HepG2 (cell line): ENCODE measurements around the gene MLST8. TPM values are rescaled to one million over a fixed set of nuclear protein-coding genes. Genes with fewer than 3 reads are reported as not detected.

Experiments
- CENPX ChIP-seq: sonication (generic); formaldehyde crosslinking; IDR thresholded peaks from 2 replicates; pipeline ENCODE4 v1.9.0; 2021; ENCODE audit warnings: mild to moderate bottlenecking, missing genetic modification reagents, moderate library complexity
- DBP ChIP-seq: sonication (generic); formaldehyde crosslinking; IDR thresholded peaks from 2 replicates; pipeline ENCODE4 v1.4.0; 2020; ENCODE audit warnings: missing genetic modification reagents; ENCODE audit errors: not compliant biosample characterization
- ETV5 ChIP-seq: IDR thresholded peaks from 2 replicates; pipeline ENCODE4 v1.6.1; 2018; ENCODE audit warnings: missing biosample characterization, missing genetic modification reagents, inconsistent platforms, borderline replicate concordance
- GFI1 ChIP-seq: sonication (generic); formaldehyde crosslinking; IDR thresholded peaks from 2 replicates; pipeline ENCODE4 v1.5.0; 2020; ENCODE audit warnings: missing genetic modification reagents, mild to moderate bottlenecking, borderline replicate concordance
- GTF2F1 ChIP-seq: fragments of 150-350 bp; IDR thresholded peaks from 2 replicates; pipeline ENCODE4 v1.6.1; 2014; ENCODE audit warnings: low read length
- KDM1A ChIP-seq: IDR thresholded peaks from 2 replicates; pipeline ENCODE4 v1.6.1; 2016; ENCODE audit warnings: missing compliant biosample characterization
- KLF16 ChIP-seq, 2 experiments: sonication (generic) in 1 of 2; formaldehyde crosslinking in 1 of 2; IDR thresholded peaks; 2 replicates each; pipeline versions ENCODE4 v1.6.1 to v1.8.0; 2016 to 2023; ENCODE audit warnings: missing genetic modification reagents in 2 of 2, missing compliant biosample characterization in 1 of 2
- MATR3 ChIP-seq: sonication (generic); formaldehyde crosslinking; IDR thresholded peaks from 2 replicates; pipeline ENCODE4 v1.4.0; 2020; ENCODE audit warnings: missing genetic modification reagents
- MIXL1 ChIP-seq: IDR thresholded peaks from 2 replicates; pipeline ENCODE4 v1.6.1; 2016
- MXD4 ChIP-seq: IDR thresholded peaks from 2 replicates; pipeline ENCODE4 v1.6.1; 2016; ENCODE audit warnings: mild to moderate bottlenecking, missing biosample characterization, missing genetic modification reagents
- NCOA2 ChIP-seq: sonication (generic); formaldehyde crosslinking; IDR thresholded peaks from 2 replicates; pipeline ENCODE4 v1.8.0; 2022; ENCODE audit warnings: inconsistent platforms
- NCOR1 ChIP-seq: fragments of 200-600 bp; sonication (generic); IDR thresholded peaks from 2 replicates; pipeline ENCODE4 v1.7.0; 2017; ENCODE audit warnings: antibody characterized with exemption, low read length, borderline replicate concordance
- NFE2 ChIP-seq: sonication (generic); formaldehyde crosslinking; IDR thresholded peaks from 2 replicates; pipeline ENCODE4 v1.4.0; 2020; ENCODE audit warnings: missing genetic modification reagents
- PREB ChIP-seq: sonication (generic); formaldehyde crosslinking; IDR thresholded peaks from 2 replicates; pipeline ENCODE4 v1.4.0; 2020; ENCODE audit warnings: missing genetic modification reagents
- PTBP1 ChIP-seq: fragments of 200-400 bp; formaldehyde crosslinking; IDR thresholded peaks from 2 replicates; pipeline ENCODE4 v1.6.1; 2018; ENCODE audit warnings: low read length, low read depth; ENCODE audit not compliant: poor library complexity, severe bottlenecking
- SMAD1 ChIP-seq: sonication (generic); formaldehyde crosslinking; IDR thresholded peaks from 2 replicates; pipeline ENCODE4 v1.4.0; 2020; ENCODE audit warnings: missing genetic modification reagents, low read depth, mild to moderate bottlenecking, borderline replicate concordance
- STAT5B ChIP-seq: sonication (generic); formaldehyde crosslinking; IDR thresholded peaks from 2 replicates; pipeline ENCODE4 v1.4.0; 2020; ENCODE audit warnings: missing genetic modification reagents
- TBX3 ChIP-seq: fragments of 450-650 bp; IDR thresholded peaks from 2 replicates; pipeline ENCODE4 v1.6.1; 2017; ENCODE audit warnings: antibody characterized with exemption, mild to moderate bottlenecking, inconsistent platforms, borderline replicate concordance
- U2AF2 ChIP-seq: fragments of 200-400 bp; formaldehyde crosslinking; IDR thresholded peaks from 2 replicates; pipeline ENCODE4 v1.6.1; 2017; ENCODE audit warnings: low read depth, mild to moderate bottlenecking, low read length
- ZNF33A ChIP-seq: sonication (generic); formaldehyde crosslinking; IDR thresholded peaks from 2 replicates; pipeline ENCODE4 v1.5.1; 2020; ENCODE audit warnings: missing genetic modification reagents, mild to moderate bottlenecking, moderate library complexity, borderline replicate concordance
- ZNF639 ChIP-seq: conservative IDR thresholded peaks from 2 replicates; pipeline ENCODE4 v1.6.1; 2018; ENCODE audit warnings: missing genetic modification reagents
- ZNF841 ChIP-seq: sonication (generic); formaldehyde crosslinking; IDR thresholded peaks from 2 replicates; pipeline ENCODE4 v1.8.1; 2023; ENCODE audit warnings: missing genetic modification reagents, borderline replicate concordance
- polyA plus RNA-seq, 8 experiments: library from polyadenylated mRNA; depleted of rRNA in 3 of 8; stranded (reverse) in 7 of 8; unstranded in 1 of 8; fragments of >200 nt; fragmentation: Illumina TruSeq in 4 of 8; extraction: Trizol in 4 of 8; gene quantifications; 2 replicates each; pipeline versions ENCODE4 v1.2.1 to v1.2.3, GENCODE V29; 2011 to 2016; ENCODE audit warnings: low read depth in 4 of 8, missing spikeins in 1 of 8, mixed read lengths in 1 of 8; ENCODE audit not compliant: insufficient read depth in 1 of 8
- total RNA-seq, 5 experiments: library from RNA; depleted of rRNA; stranded (reverse); fragments of >200 nt; fragmentation: Illumina TruSeq; extraction: Trizol; gene quantifications; 2 replicates each; pipeline ENCODE4 v1.2.3, GENCODE V29; 2016; ENCODE audit warnings: low read depth in 1 of 5

MLST8 gene
- total and polyA plus RNA-seq, 2 of the 13 experiments (the other 11 are each of a cell fraction or from before 2014, with no cell fraction given) = 30.8 to 72.7 TPM

- TF ChIP-seq NCOR1 (peak; percentile 83), KLF16 (CRISPR knock-in tag; IDR thresholded peaks at IDR 0.05) (peak in 1 of 2 experiments; percentile 63; a peak in 1 of 4 replicates), GFI1 (CRISPR knock-in tag) (no peak), SMAD1 (no peak), KDM1A (CRISPR knock-in tag) (peak; percentile 60; the same call in 1 of the 2 replicates), MATR3 (CRISPR knock-in tag) (no peak), NCOA2 (peak; percentile 79), MXD4 (CRISPR knock-in tag) (peak; percentile 71; the same call in 1 of the 2 replicates), TBX3 (no peak), CENPX (CRISPR knock-in tag) (no peak), GTF2F1 (no peak), NFE2 (CRISPR knock-in tag) (no peak), PTBP1 (no peak), ETV5 (CRISPR knock-in tag) (peak; percentile 31; the same call in 1 of the 2 replicates), ZNF841 (CRISPR knock-in tag) (no peak), ZNF33A (CRISPR knock-in tag) (no peak), U2AF2 (no peak), DBP (CRISPR knock-in tag) (no peak), PREB (no peak), ZNF639 (CRISPR knock-in tag) (peak; percentile 72), STAT5B (no peak), MIXL1 (peak; percentile 77)
Measured at GRCh38 chr16:2157480-2158261, 47.6 kb upstream of the MLST8 start (continued).
